Measurements from ENCODE around the gene EHD4. TPM values are rescaled to one million over a fixed set of nuclear protein-coding genes. Genes with fewer than 3 reads are reported as not detected.

Gene EHD4
- total RNA-seq, 1 donor from 2014 or later, result 24.6 TPM

- no peak overlapping the region for H3K4me3 ChIP-seq
- H3K4me1 ChIP-seq, result peaks cover 8% of the 10 kb centered on the region
- TF ChIP-seq POLR2AphosphoS5 (IDR thresholded peaks at IDR 0.05; ENCODE audit: insufficient read depth in 1 of 2, low read depth in 1 of 2) (no peak), CTCF (IDR thresholded peaks at IDR 0.05) (no peak), POLR2A (IDR thresholded peaks at IDR 0.05) (no peak)
- intact Hi-C loops (cut with DNase I), result no loop called here
- H3K27ac ChIP-seq, result no peak overlapping the region
- H3K36me3 ChIP-seq, result no peaks in the 10 kb centered on the region
- no peak for DNase-seq (ENCODE audit: extremely low spot score in 2 of 2)
- H3K27me3 ChIP-seq, result no peaks in the 10 kb centered on the region
- H3K9me3 ChIP-seq, result no peaks in the 10 kb centered on the region
Measured at GRCh38 chr15:41855261-41855961, 116.9 kb downstream of the EHD4 start.

- DNase-seq (ENCODE audit: extremely low spot score in 2 of 2), result no peak
- no peaks in the 10 kb centered on the region for H3K36me3 ChIP-seq
- H3K4me1 ChIP-seq, result peaks cover 14% of the 10 kb centered on the region
- H3K27me3 ChIP-seq, result no peaks in the 10 kb centered on the region
- TF ChIP-seq POLR2A (IDR thresholded peaks at IDR 0.05) (no peak), CTCF (IDR thresholded peaks at IDR 0.05) (no peak), POLR2AphosphoS5 (IDR thresholded peaks at IDR 0.05; ENCODE audit: insufficient read depth in 1 of 2, low read depth in 1 of 2) (no peak)
- no peaks in the 10 kb centered on the region for H3K9me3 ChIP-seq
- intact Hi-C loops (cut with DNase I), result no loop called here
- no peak overlapping the region for H3K4me3 ChIP-seq
- no peak overlapping the region for H3K27ac ChIP-seq
Measured at GRCh38 chr15:41854443-41854842, 117.9 kb downstream of the EHD4 start.

GRCh38 chr15:41853831-41854230 is 118.5 kb downstream of the EHD4 start:
- intact Hi-C loops (cut with DNase I), result no loop called here

GRCh38 chr15:41852736-41853590 is 119.4 kb downstream of the EHD4 start:
- intact Hi-C loops (cut with DNase I), result no loop called here
- no peak for DNase-seq (ENCODE audit: extremely low spot score in 2 of 2)

More at GRCh38 chr15:41853831-41854230, 118.5 kb downstream of the EHD4 start:
- H3K9me3 ChIP-seq, result no peaks in the 10 kb centered on the region
- H3K36me3 ChIP-seq, result no peaks in the 10 kb centered on the region
- no peak overlapping the region for H3K27ac ChIP-seq
- no peak overlapping the region for H3K4me3 ChIP-seq
- DNase-seq (ENCODE audit: extremely low spot score in 2 of 2), result no peak
- TF ChIP-seq POLR2AphosphoS5 (IDR thresholded peaks at IDR 0.05; ENCODE audit: insufficient read depth in 1 of 2, low read depth in 1 of 2) (no peak), POLR2A (IDR thresholded peaks at IDR 0.05) (no peak), CTCF (IDR thresholded peaks at IDR 0.05) (no peak)
- H3K4me1 ChIP-seq, result peaks cover 17% of the 10 kb centered on the region
- H3K27me3 ChIP-seq, result no peaks in the 10 kb centered on the region

More at GRCh38 chr15:41852736-41853590, 119.4 kb downstream of the EHD4 start:
- H3K4me1 ChIP-seq, result peaks cover 17% of the 10 kb centered on the region
- no peak overlapping the region for H3K27ac ChIP-seq
- no peak overlapping the region for H3K4me3 ChIP-seq
- no peaks in the 10 kb centered on the region for H3K27me3 ChIP-seq
- TF ChIP-seq POLR2A (IDR thresholded peaks at IDR 0.05), result no peak
- TF ChIP-seq POLR2AphosphoS5 (IDR thresholded peaks at IDR 0.05; ENCODE audit: insufficient read depth in 1 of 2, low read depth in 1 of 2), result no peak
- TF ChIP-seq CTCF (IDR thresholded peaks at IDR 0.05), result no peak
- H3K9me3 ChIP-seq, result no peaks in the 10 kb centered on the region
- H3K36me3 ChIP-seq, result peaks cover 0 to 3% of the 10 kb centered on the region in 2 donors

All from vagina (tissue), 2 donors.